ENCODE data around the gene NOS3. TPM values are rescaled to one million over a fixed set of nuclear protein-coding genes. Genes with fewer than 3 reads are reported as not detected.
A peak's percentile ranks its signal among the peaks of the same experiment; 100 is the strongest.

The NOS3 gene
- total and polyA plus RNA-seq, 2 of the 13 experiments (the other 11 are each of a cell fraction or from before 2014, with no cell fraction given): 3.7 to 7.5 TPM

GRCh38 chr7:151010307-151011096 lies 19.7 kb downstream of the NOS3 start (continued):
- TF ChIP-seq AHDC1 (CRISPR knock-in tag; IDR thresholded peaks at IDR 0.05; ENCODE audit: borderline replicate concordance) (no peak), MTA1 (CRISPR knock-in tag; IDR thresholded peaks at IDR 0.05; ENCODE audit: borderline replicate concordance) (peak; percentile 26; the same call in 1 of the 2 replicates), POLR2AphosphoS5 (IDR thresholded peaks at IDR 0.05; ENCODE audit: low read depth, low read length) (no peak), CHD2 (IDR thresholded peaks at IDR 0.05; ENCODE audit: low read depth, low read length) (no peak), MAFK (conservative IDR thresholded peaks at IDR 0.05 in 1 of 2, IDR thresholded peaks at IDR 0.05 in 1 of 2; ENCODE audit: low read length in 2 of 2) (no peak), RNF219 (CRISPR knock-in tag; IDR thresholded peaks at IDR 0.05) (no peak), ZNF501 (CRISPR knock-in tag; IDR thresholded peaks at IDR 0.05) (peak; percentile 44; the same call in 1 of the 2 replicates), NRL (CRISPR knock-in tag; IDR thresholded peaks at IDR 0.05; ENCODE audit: borderline replicate concordance) (no peak), MEIS1 (CRISPR knock-in tag; IDR thresholded peaks at IDR 0.05; ENCODE audit: borderline replicate concordance) (no peak), KDM5B (CRISPR knock-in tag; IDR thresholded peaks at IDR 0.05; ENCODE audit: borderline replicate concordance) (0 out of 2 replicates have a peak, but pooled peaks have one; percentile 19), REST (IDR thresholded peaks at IDR 0.05; ENCODE audit: borderline replicate concordance in 1 of 2, low read depth in 1 of 2, low read length in 2 of 2) (no peak), YEATS2 (CRISPR knock-in tag; IDR thresholded peaks at IDR 0.05; ENCODE audit: borderline replicate concordance) (0 out of 2 replicates have a peak, but pooled peaks have one; percentile 24), ZGPAT (CRISPR knock-in tag; IDR thresholded peaks at IDR 0.05) (no peak), REXO4 (CRISPR knock-in tag; IDR thresholded peaks at IDR 0.05; ENCODE audit: borderline replicate concordance) (no peak)
